ENCODE measurements around the gene SELENOM.

SELENOM gene, protein sequence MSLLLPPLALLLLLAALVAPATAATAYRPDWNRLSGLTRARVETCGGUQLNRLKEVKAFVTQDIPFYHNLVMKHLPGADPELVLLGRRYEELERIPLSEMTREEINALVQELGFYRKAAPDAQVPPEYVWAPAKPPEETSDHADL

DNA sequence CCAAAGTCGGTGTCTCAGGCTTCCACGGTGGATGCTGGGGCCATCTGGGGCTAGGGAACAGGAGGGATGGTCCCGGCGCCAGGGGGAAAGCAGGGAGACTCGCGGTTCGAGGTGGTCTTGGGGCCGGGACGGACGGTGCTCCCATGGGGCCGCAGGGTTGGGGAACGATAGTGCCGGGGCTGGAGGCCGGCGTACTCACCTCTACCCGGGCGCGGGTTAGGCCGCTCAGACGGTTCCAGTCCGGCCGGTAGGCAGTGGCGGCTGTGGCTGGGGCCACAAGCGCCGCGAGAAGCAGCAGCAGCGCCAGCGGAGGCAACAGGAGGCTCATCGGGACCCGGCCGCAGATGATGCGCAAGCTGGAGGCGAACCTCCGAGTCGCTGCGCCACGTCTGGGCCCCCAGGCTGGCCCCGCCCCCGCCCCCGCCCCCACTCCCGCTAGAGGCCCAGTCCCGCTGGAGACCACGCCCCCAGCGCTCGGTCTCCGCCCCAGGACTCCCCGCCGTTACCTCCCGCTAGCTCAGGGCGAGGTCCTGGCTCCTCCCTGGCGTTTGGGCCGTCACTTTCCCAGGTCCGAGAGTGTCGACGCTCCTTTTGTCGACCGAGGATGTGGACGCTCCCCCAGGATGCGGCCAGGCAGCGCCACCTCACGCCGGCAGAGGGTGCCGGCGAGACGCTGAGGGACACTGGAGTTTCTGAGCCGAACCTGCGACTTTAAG is at the start of gene SELENOM:
Gene SELENOM, minus strand, starts transcription at position 391 of the 716 bp plus-strand sequence. Its CDS starts 63 bp downstream, at position 328.
- peak; percentile 94 to 97 for DNase-seq

DNA sequence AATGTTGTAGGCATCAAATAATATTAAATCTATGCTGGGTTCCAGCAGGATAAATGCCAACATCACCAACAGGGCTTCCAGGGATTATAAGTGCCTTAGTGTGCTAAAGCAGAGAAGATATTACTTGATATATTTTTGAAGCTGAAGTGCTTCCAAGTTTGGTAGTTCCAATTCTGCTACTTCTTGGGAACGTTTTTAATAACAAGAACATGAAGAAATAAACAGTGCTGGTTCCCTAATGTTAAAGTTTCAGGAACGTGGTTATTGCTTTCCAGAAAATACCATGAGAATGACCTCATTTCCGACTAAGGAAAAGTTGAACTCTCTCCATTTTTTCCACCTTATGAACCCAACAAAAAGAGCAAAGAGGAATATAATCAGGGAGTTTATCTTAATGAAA is 48.1 kb upstream of the SELENOM start:
- no peak for DNase-seq

DNA sequence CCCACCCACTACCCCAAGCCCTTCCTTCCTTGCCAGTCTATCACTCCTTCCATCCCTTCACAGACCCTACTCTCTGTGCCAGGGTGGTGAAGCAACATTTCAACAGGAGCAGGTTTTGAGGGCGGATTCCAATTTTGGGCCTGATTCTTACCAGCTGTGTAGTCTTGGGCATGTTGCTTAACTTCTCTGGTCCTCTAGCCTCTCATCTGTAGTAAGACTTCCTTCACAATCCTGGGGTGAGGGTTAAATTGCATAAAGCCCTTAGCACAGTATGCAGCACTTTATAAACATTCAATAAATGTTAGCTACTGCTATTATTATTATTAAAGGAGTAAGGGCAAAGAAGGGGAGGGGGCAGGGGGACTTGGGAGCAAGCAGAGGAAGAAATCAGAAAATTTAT is 47.6 kb upstream of the SELENOM start:
- DNase-seq = no peak

DNA sequence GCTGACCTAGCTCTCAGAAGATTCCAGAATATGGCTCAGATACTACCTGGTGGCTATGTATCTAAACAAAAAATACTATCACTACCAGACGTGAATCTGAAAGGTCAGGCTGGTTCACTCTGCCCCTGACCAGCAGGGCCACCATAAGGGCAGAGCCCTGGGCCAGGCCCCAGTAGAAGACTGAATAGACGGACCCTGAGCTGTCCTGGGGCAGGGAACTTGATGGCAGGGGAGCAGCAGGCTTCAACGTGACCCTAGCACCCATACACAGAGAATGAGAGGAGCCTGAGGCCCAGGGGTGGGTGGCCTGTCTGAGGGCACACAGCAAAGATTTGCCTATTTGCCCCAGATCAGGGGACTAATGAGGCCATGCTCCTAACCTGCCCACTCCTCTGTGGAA is 46.0 kb upstream of the SELENOM start:
- DNase-seq = no peak

DNA sequence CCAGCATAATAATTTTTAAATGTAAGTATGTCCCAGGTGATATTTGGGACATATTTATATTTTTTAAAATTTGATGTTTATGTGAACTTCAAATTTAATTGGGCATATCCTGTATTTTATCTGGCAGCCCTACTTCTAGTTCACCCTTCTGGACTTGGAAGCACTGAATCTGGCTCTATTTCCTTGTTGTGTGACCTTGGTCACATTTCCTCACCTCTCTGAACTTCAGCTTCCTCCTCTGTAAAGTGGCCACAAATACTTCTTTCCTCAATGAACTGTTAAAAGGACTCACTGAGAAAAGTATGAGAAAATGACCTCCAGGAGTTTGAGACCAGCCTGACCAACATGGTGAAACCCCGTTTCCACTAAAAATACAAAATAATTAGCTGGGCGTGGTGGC is 44.5 kb upstream of the SELENOM start:
- no peak for DNase-seq

DNA sequence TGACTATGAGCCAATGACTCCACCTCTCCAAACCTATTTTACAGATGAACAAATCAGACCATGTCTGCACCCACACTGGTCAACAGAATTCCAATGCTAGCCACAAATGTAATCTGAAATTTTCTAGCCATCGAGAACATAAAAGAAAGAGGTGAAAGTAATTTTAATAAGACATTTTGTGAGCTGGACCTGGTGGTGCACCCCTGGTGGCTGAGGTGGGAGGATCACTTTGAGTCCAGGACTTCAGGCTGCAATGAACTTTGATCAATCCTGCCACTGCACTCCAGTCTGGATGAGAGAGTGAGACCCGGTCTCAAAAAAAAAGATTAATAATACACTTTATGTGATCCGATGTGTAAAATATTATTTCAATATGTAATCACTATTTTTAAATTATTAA is 43.2 kb upstream of the SELENOM start:
- DNase-seq = no peak

DNA sequence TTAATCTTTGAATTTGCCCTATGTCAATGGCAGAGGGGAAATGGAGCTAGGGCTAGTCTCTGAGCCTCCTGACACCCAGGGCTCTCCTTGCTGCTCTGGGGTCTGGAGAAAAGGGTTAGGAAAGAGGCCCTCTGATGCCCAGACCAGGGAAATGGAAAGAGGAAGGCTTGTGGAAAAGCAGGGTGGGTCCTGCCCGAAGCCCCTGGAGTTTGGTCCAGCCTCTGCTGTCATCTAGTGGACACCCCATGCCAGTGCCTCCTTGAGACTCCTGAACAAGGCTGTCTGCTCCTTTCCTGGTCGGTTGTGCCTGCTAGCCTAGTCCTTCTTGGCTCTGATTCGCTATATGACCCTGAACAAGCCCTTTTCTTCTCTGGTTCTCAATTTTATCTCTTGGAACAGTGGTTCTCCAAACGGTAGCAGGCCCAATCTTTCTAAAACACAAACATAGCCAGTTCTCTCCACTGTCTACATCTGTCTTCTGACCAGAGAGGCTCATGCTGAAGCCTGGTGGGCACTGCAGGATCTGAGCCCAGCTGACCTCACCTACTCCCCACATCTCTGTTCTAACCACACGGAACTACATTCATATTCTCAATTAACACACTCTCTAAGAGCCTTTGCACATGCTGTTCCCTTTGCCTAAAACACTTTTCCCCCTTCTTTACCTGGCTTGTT is 41.7 kb upstream of the SELENOM start:
- DNase-seq = peak; percentile 39 to 55

DNA sequence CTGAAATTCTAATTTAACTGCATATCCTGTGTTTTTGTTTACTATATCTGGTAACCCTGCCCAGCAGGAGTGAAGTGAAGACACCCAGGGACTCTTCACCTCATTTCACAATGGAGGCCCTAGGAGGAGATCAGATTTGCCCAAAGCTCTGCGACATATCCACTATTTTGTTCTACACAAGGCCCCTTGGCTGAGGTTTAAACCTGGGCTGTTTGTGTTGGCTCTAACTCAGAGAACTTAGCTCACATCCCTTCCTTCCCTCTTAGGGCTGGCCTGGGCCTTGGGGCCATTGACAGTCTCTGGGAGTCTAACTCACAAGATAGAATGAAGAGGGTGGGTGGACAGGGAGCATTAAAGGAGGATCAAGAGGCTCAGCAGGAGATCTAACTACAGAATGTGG is 41.1 kb upstream of the SELENOM start:
- no peak for DNase-seq

DNA sequence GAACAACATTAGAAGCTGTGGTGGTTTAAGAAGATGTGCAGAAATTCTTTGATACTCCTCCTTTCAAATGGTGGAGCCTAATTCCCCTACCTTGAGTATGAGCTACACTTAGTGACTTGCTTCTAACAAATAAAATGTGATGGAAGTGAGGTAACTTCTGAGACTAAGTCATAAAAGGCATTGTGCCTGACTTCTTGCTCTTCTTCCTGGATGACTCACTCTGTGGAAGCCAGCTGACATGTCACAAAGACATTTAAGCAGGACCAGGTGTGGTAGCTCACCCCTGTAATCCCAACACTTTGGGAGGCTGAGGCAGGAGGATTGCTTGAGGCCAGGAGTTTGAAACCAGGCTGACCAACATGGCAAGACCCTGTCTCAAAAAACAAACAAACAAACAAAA is 36.9 kb upstream of the SELENOM start:
- no peak for DNase-seq

DNA sequence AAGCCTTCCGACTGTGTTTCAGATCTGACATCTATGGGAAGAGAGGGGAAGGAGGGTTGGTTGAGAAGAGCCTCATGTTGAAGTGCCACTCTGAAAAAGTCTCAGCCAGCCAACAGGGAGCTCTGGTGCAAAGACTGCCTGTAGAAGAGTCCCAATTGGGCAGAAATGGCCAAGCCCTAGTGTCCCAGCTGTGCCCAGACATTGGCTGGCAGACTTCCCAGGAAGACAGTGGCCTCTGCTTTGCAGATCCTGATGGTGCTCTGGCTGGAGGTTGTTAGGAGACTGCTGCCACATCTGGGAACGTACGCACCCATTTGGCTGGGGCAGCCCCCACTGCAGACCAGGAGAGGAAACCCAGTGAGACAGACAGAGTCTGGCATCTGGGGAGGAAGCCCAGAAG is 36.2 kb upstream of the SELENOM start:
- DNase-seq = no peak

DNA sequence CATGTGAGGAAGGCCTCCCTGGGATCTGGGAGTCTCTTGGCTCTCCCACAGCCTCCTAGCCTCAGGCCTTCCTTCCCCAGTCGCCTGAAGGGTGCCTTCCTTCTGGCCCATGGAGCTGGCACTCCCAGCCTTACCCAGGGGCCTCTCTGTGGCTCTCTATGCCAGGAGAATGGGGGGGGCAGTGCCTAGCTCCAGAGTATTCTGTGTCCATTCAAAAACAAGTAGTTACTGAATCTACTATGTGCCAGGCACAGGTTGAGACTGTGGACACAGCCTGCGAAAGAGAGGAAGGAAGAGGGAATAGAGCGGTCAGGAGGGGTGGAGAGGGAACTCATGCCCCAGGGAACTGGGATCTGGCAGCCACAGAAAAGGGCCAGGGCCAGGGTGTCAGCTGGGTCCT is 35.7 kb upstream of the SELENOM start:
- DNase-seq = no peak

DNA sequence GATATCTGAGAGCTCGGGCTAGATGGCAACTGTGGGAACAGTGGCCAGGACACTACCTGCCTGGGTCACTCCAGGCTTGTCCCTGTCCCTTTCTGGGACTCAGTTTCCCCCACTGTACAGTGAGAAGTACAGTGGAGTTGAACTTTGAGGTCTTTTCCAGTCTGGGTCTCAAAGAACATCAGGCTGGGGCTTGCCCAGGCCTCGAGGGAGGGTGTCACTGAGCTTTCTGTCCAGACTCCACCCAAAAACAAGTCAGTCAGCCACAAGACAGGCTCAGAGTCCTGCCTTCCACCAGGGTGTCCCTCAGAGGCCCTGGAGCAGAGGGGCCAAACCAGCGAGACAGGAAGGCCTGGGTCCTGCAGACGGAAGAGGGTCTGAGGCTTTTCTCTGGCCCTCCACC is 34.9 kb upstream of the SELENOM start:
- DNase-seq = no peak

DNA sequence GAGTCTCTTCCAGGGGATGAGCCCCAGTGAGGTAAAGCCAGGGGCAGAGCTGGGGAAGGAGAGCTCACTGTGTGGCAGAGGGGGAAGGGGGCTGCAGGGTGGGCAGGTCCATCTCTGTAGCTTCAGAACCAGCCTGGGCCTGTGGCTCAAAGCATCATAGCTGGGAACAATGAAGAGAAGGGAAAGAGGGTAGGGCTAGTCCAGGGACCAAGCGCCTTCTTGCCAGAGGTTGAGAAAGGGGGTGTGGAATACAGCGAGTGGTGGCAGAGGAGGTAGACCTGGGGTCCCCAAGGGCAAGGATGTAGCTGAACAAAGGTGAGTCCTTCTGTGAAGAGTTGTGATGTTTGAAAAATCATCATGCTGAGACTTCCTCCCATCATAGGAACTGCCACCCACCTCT is 34.2 kb upstream of the SELENOM start:
- no peak for DNase-seq

DNA sequence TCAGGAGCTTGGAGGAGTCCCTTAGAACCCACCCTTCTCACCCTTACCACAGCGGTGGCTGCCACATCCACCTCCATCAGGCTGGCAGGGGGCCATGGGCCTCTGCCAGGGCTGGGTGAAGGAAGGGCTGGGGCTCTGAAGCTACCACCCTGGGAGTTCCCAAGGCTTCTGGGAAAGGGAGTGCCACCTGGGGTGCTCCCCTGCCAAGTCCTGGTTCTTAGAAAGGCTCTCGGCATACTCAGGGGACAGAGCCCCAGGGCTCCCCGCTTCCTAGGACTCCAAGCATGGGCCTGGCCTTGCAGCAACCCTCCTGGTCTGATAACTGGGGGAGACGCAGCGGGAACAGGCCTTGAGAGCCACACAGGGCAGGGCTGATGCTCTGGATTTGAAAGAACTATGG is 33.4 kb upstream of the SELENOM start:
- DNase-seq = no peak

DNA sequence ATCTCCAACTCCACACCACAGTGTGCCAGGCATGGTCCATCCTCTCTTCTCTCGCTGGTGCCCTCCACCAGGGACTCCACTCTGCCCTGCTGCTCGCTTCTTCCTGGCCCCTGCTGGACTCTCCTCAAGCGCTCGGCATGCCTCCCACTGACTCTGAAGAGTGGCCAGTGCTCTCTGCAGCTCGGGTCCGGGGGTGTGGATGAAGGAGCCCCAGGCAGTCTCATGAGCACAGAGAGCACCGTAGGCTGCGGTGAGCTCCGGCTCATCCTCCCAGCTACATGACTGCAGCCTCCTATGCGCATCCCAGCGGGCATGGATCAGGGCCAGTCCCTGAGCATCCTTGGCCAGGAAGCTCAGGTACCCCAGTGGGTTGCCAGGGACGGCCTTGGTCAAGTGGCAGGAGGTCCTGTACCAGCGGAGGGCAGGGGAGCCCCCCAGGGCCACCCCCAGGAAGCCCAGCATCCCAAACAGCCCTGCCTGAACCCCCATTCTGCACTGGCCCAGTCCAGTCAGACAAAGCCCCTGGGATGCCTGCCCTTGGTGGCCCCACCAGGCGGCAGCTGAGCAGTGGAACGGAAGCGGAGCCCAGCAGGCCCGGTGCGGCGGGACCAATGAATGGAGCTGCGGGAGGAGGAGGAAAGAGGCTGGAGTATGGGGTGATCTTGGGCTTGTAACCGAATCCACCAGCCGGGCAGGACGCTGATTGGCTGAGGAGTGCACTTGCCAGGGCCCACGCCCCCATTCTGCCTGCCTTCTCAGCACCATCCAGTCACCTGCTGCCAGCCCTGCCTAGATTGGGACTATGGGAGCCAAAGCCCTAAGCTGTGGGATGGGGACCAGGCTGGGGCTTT is 32.7 kb upstream of the SELENOM start, which contains the start of gene PLA2G3:
Gene PLA2G3, minus strand, starts transcription at position 643 of the 851 bp plus-strand sequence. Its CDS starts 154 bp downstream, at position 489.
- peak in 1 of 2 experiments; percentile 13 for DNase-seq

DNA sequence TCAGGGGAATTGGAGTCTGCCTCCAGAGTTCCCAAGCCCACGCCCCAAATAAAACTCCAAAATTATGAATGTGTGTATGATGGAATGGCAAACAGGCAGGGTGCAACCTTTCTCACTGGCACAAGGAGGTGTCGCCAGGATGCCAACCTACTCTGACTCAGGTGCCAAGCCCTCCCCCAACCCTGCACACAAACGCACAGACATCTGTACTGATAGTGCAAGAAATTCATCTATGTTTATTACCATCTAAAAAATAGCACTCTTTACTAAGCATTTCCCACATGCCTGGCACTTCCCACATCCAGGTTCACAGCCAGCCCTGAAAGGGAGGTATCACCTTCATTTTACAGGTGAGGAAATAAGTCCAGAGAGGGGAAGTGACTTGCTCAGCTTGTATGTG is 31.7 kb upstream of the SELENOM start:
- no peak for DNase-seq

DNA sequence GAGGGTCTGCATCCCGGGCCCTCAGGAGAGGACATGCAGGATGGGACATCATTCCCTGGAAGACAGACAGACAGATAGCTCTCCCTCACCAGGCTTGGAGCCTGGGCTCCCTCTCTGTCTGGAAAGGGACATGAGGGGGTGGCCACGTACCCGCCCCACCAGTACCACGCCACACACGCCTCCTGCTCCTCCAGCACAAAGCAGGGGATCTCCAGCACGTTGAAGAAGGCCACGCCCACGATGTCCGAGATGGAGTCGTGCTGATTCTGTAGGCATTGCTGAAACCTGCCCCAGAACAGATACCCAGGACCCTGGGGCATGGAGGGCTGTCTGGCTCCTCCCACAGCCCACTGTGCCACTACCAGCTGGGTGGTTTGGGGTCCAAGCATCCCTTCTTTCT is 30.8 kb upstream of the SELENOM start:
- no peak for DNase-seq

DNA sequence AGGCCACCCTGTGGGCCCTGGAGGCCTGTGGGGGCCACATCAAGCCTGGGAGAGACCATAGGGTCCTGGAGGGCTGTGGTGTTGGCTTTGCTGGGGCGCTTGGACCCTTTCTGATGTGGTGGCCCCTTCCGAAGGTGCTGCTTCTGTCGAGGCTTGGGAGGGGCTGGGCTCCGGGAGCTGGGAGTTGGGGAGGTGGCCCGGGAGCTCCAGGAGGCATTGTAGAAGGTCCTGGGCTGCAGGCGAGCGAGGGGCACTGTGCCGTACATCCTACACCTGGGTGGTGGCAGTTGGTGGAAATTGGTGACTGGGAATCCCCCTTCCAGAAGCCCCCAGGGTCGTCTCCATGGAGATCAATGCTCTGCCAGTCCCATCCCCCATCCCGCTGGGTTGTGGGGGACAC is 30.4 kb upstream of the SELENOM start:
- no peak for DNase-seq

DNA sequence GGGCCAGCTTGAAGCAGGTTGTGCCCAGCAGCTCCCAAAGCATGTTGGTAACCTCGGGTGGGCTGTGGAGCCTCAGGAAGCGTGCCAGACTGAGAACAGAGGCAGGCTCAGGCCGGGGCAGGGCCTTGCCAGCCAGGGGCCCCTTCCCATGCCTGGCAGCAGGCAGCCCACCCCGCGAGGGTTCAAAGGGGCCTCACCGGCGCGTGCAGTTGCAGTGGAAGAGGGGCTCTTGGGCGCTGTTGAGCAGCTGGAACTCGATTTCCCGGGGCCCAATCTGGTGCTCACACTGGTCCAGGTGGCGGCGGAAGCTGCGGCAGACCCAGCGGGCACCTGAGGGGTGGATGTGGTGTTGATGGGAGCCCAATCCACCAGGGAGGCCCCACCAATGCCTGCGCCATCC is 29.3 kb upstream of the SELENOM start:
- DNase-seq = no peak

DNA sequence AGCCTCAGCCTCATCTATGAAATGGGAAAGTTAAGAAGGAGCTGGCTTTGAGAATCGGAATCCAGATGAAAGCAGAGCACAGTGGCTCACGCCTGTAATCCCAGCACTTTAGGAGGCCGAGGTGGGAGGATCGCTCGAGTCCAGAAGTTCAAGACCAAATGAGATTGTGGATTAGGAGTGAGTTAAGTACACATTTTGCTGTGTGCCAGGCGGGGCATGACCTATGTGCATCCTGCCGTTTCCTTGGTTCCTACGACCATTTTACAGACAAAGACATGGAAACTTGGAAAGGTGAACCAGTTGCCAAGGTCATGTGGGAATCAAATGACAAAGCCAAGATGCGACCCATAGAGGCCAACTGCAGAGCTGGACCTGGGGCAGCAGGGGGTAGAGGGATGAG is 28.8 kb upstream of the SELENOM start:
- no peak for DNase-seq

DNA sequence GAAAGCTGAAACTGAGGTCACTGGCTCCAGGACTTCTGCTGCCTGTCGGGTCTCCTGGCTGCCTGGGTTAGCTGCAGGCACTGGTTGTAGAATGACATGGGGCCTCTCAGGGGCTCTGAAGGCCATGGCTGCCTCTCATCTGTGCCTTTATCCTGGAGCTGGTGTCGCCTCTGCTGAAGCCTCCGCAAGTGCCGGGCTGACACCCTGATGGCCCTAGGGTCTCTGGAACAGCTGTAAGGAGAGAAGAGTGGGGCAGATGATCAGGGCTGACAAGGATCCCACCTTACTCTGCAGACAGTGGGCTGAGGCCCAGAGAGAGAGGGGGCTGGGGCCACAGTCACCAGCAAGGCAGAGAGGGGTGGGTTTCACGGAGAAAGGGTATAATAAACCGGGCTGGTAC is 28.3 kb upstream of the SELENOM start:
- no peak for DNase-seq

DNA sequence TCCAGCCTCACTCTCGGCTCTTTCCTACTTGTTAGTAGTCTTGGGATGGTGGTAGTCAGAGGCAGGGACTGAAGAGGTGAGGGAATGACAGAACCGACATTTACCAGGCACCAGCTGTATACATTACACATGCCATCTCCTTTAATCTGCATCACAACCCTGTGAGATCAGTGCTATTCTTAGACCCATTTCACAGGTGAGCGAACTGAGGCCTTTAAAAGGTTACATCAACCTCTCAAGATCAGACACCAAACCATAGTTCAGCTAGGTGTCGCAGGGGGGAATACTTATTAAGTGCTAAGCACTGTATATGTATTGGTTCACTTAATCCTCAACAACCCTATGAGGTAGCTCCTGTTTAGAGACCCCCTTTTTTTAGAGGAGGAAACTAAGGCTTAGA is 27.3 kb upstream of the SELENOM start:
- DNase-seq = no peak

DNA sequence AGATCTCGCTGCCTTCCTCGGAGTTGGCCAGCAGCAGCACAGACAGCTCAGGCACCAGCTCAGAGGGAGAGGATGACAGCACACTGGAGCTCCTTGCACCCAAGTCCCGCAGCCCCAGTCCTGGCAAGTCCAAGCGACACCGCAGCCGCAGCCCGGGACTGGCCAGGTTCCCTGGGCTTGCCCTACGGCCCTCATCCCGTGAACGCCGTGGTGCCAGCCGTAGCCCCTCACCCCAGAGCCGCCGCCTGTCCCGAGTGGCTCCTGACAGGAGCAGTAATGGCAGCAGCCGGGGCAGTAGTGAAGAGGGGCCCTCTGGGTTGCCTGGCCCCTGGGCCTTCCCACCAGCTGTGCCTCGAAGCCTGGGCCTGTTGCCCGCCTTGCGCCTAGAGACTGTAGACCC is 26.5 kb upstream of the SELENOM start:
- no peak for DNase-seq

All from NCI-H1930 (cell line).